ENCODE results near the gene GCNT4.
"Not testable (repeated sequence)": the region's sequence is repeated elsewhere in the genome, so short reads cannot be mapped to it uniquely, and the experiment has no call there.

Gene GCNT4

GRCh38 chr5:75052192-75053053, at the start of gene GCNT4:
GCNT4 (minus strand) TSS chr5:75052558; CDS start chr5:75030037, 22,521 bp downstream.
- in situ Hi-C loops (cut with MboI; ENCODE audit: low sequenced_read_pairs), result no loop called here

- in situ Hi-C loops (cut with MboI; ENCODE audit: low sequenced_read_pairs), result not testable (repeated sequence)
Measured at GRCh38 chr5:75095956-75096355, 43.6 kb upstream of the GCNT4 start.

- in situ Hi-C loops (cut with MboI; ENCODE audit: low sequenced_read_pairs), result no loop called here
Measured at GRCh38 chr5:75091597-75091996, 39.2 kb upstream of the GCNT4 start.

GRCh38 chr5:75089662-75090061, 37.3 kb upstream of the GCNT4 start:
- in situ Hi-C loops (cut with MboI; ENCODE audit: low sequenced_read_pairs), result no loop called here

- in situ Hi-C loops (cut with MboI; ENCODE audit: low sequenced_read_pairs), result no loop called here
Measured at GRCh38 chr5:75089137-75089536, 36.8 kb upstream of the GCNT4 start.

- in situ Hi-C loops (cut with MboI; ENCODE audit: low sequenced_read_pairs), result no loop called here
Measured at GRCh38 chr5:75088648-75089047, 36.3 kb upstream of the GCNT4 start.

GRCh38 chr5:75081510-75081909, 29.2 kb upstream of the GCNT4 start:
- in situ Hi-C loops (cut with MboI; ENCODE audit: low sequenced_read_pairs), result no loop called here

- in situ Hi-C loops (cut with MboI; ENCODE audit: low sequenced_read_pairs), result not testable (repeated sequence)
Measured at GRCh38 chr5:75079346-75079745, 27.0 kb upstream of the GCNT4 start.

GRCh38 chr5:75078027-75078426, 25.7 kb upstream of the GCNT4 start:
- in situ Hi-C loops (cut with MboI; ENCODE audit: low sequenced_read_pairs), result no loop called here

GRCh38 chr5:75072061-75072460, 19.7 kb upstream of the GCNT4 start:
- in situ Hi-C loops (cut with MboI; ENCODE audit: low sequenced_read_pairs), result no loop called here

GRCh38 chr5:75071100-75071499, 18.7 kb upstream of the GCNT4 start:
- in situ Hi-C loops (cut with MboI; ENCODE audit: low sequenced_read_pairs), result no loop called here

GRCh38 chr5:75067434-75067833, 15.1 kb upstream of the GCNT4 start:
- in situ Hi-C loops (cut with MboI; ENCODE audit: low sequenced_read_pairs), result no loop called here

- in situ Hi-C loops (cut with MboI; ENCODE audit: low sequenced_read_pairs), result no loop called here
Measured at GRCh38 chr5:75062925-75063531, 10.7 kb upstream of the GCNT4 start.

- in situ Hi-C loops (cut with MboI; ENCODE audit: low sequenced_read_pairs), result no loop called here
Measured at GRCh38 chr5:75059912-75060545, 7.7 kb upstream of the GCNT4 start.

GRCh38 chr5:75058986-75059535, 6.7 kb upstream of the GCNT4 start:
- in situ Hi-C loops (cut with MboI; ENCODE audit: low sequenced_read_pairs), result no loop called here

- in situ Hi-C loops (cut with MboI; ENCODE audit: low sequenced_read_pairs), result no loop called here
Measured at GRCh38 chr5:75057561-75057960, 5.2 kb upstream of the GCNT4 start.

- in situ Hi-C loops (cut with MboI; ENCODE audit: low sequenced_read_pairs), result no loop called here
Measured at GRCh38 chr5:75055727-75056144, 3.4 kb upstream of the GCNT4 start.

GRCh38 chr5:75054134-75054930, 2.0 kb upstream of the GCNT4 start:
- in situ Hi-C loops (cut with MboI; ENCODE audit: low sequenced_read_pairs), result no loop called here

- in situ Hi-C loops (cut with MboI; ENCODE audit: low sequenced_read_pairs), result no loop called here
Measured at GRCh38 chr5:75053304-75054133, 1.2 kb upstream of the GCNT4 start.

- in situ Hi-C loops (cut with MboI; ENCODE audit: low sequenced_read_pairs), result no loop called here
Measured at GRCh38 chr5:75053054-75053303, 621 bp upstream of the GCNT4 start.
